HepG2 (cell line): Measurements from ENCODE around the gene RPS2. TPM values are rescaled to one million over a fixed set of nuclear protein-coding genes. Genes with fewer than 3 reads are reported as not detected.
A peak's percentile ranks its signal among the peaks of the same experiment; 100 is the strongest.

ENCODE experiments used
- ATAC-seq: fragments of 200-7000 bp; cut with Tn5 transposase; 3 replicates; pipeline ENCODE4 v1.9.1; 2020; ENCODE audit warnings: mild to moderate bottlenecking, moderate library complexity
- BruUV-seq: library from RNA; stranded (reverse); fragments of 400-500 nt; replicated peaks from 2 replicates; lab custom pipeline; 2021; lab: Mats Ljungman, UMichigan
- CTCF ChIA-PET: fragments of 300-600 bp; formaldehyde crosslinking; extraction: SDS; loops from one replicate; lab custom pipeline; 2021; ENCODE audit warnings: low total read pairs, inconsistent platforms, low intra/inter-chr PET ratio; lab: Yijun Ruan, JAX
- POLR2A ChIA-PET: fragments of 350-600 bp; sonication (Branson Sonifier 250); formaldehyde crosslinking; loops from one replicate; lab custom pipeline; 2020; ENCODE audit warnings: antibody characterized with exemption, inconsistent platforms; lab: Yijun Ruan, JAX
- DNase-seq: peaks from one replicate; pipeline ENCODE4 v3.0.0-alpha.2; 2015; ENCODE audit warnings: low spot score
- FAIRE-seq: peaks from 3 replicates; lab custom pipeline; 2011; peaks lifted over from hg19 to GRCh38; lab: Jason Lieb, UNC
- H2AFZ ChIP-seq: one replicate; pipeline ENCODE4 v1.6.1; 2011; ENCODE audit warnings: low read length, inconsistent platforms
- H3K27ac ChIP-seq: fragments of 300-600 bp; 3 replicates; pipeline ENCODE4 v1.8.0; 2011; ENCODE audit warnings: mixed run types, mild to moderate bottlenecking, mixed read lengths, low read length, inconsistent platforms; ENCODE audit not compliant: insufficient read depth; ENCODE audit errors: extremely low read length
- H3K27me3 ChIP-seq, 2 experiments: fragments of 200-600 bp in 1 of 2; 2 replicates in 1 of 2; 3 replicates in 1 of 2; pipeline versions ENCODE4 v1.6.0 to v1.8.0; 2011; ENCODE audit warnings: low read length in 2 of 2, mild to moderate bottlenecking in 2 of 2, moderate library complexity in 2 of 2, inconsistent platforms in 1 of 2; ENCODE audit not compliant: insufficient read depth in 2 of 2, control insufficient read depth in 1 of 2
- H3K36me3 ChIP-seq, 2 experiments: fragments of 200-600 bp in 1 of 2; replicated peaks in 1 of 2; 2 replicates in 1 of 2; 3 replicates in 1 of 2; pipeline versions ENCODE4 v1.5.1 to v1.8.0; 2011; ENCODE audit warnings: low read length in 2 of 2, inconsistent platforms in 1 of 2; ENCODE audit not compliant: insufficient read depth in 2 of 2, control insufficient read depth in 1 of 2
- H3K4me1 ChIP-seq: 2 replicates; pipeline ENCODE4 v1.5.1; 2012; ENCODE audit warnings: low read length, inconsistent platforms; ENCODE audit not compliant: insufficient read depth
- H3K4me2 ChIP-seq: 2 replicates; pipeline ENCODE4 v1.6.0; 2011; ENCODE audit warnings: low read depth, low read length, inconsistent platforms
- H3K4me3 ChIP-seq, 3 experiments: fragments of 200-600 bp in 1 of 3; sonication (generic), shearing (Covaris generic) in 1 of 3; replicated peaks in 1 of 3; 2 replicates each; pipeline ENCODE4 v1.5.1; 2011 to 2016; ENCODE audit warnings: low read length in 3 of 3, inconsistent platforms in 2 of 3, low read depth in 2 of 3, mild to moderate bottlenecking in 2 of 3, control low read depth in 1 of 3, mixed read lengths in 1 of 3; ENCODE audit not compliant: insufficient read depth in 1 of 3
- H3K79me2 ChIP-seq: one replicate; pipeline ENCODE4 v1.6.1; 2011; ENCODE audit warnings: low read length, inconsistent platforms; ENCODE audit not compliant: insufficient read depth
- H3K9ac ChIP-seq: 2 replicates; pipeline ENCODE4 v1.6.0; 2011; ENCODE audit warnings: mild to moderate bottlenecking, low read depth, low read length, inconsistent platforms; ENCODE audit not compliant: insufficient read depth
- H3K9me3 ChIP-seq: 2 replicates; pipeline ENCODE4 v1.5.1; 2012; ENCODE audit warnings: mild to moderate bottlenecking, low read length
- H4K20me1 ChIP-seq: 2 replicates; pipeline ENCODE4 v1.6.0; 2011; ENCODE audit warnings: inconsistent platforms, mild to moderate bottlenecking, low read length, moderate library complexity; ENCODE audit not compliant: insufficient read depth
- CENPT ChIP-seq: sonication (generic); formaldehyde crosslinking; IDR thresholded peaks from 2 replicates; pipeline ENCODE4 v1.8.0; 2022; ENCODE audit warnings: low read depth, mild to moderate bottlenecking, moderate library complexity, missing genetic modification reagents
- ELF3 ChIP-seq: IDR thresholded peaks from 2 replicates; pipeline ENCODE4 v1.6.1; 2016; ENCODE audit warnings: missing genetic modification reagents, missing compliant biosample characterization
- MAZ ChIP-seq, 2 experiments: sonication (generic) in 1 of 2; formaldehyde crosslinking in 1 of 2; IDR thresholded peaks; 2 replicates each; pipeline versions ENCODE4 v1.5.0 to v1.6.1; 2012 to 2020; ENCODE audit warnings: low read depth in 2 of 2, mild to moderate bottlenecking in 2 of 2, borderline replicate concordance in 1 of 2, improper control_type of control experiment in 1 of 2, low read length in 1 of 2, missing genetic modification reagents in 1 of 2, moderate library complexity in 1 of 2
- NR2C2 ChIP-seq: sonication (generic); formaldehyde crosslinking; IDR thresholded peaks from 2 replicates; pipeline ENCODE4 v1.4.0; 2020; ENCODE audit warnings: missing genetic modification reagents, mild to moderate bottlenecking, moderate library complexity, borderline replicate concordance
- RXRA ChIP-seq: sonication (generic); formaldehyde crosslinking; IDR thresholded peaks from 2 replicates; pipeline ENCODE4 v1.5.1; 2020; ENCODE audit warnings: missing genetic modification reagents
- SOX6 ChIP-seq, 2 experiments: fragments of 450-650 bp in 1 of 2; sonication (generic) in 1 of 2; formaldehyde crosslinking in 1 of 2; IDR thresholded peaks; 2 replicates each; pipeline versions ENCODE4 v1.4.0 to v1.6.1; 2017 to 2020; ENCODE audit warnings: antibody characterized with exemption in 1 of 2, mild to moderate bottlenecking in 1 of 2, missing genetic modification reagents in 1 of 2
- SRF ChIP-seq: IDR thresholded peaks from 2 replicates; pipeline ENCODE4 v1.6.1; 2011; ENCODE audit warnings: mild to moderate bottlenecking, low read depth, low read length, moderate library complexity
- ZBTB3 ChIP-seq: sonication (generic); formaldehyde crosslinking; IDR thresholded peaks from 2 replicates; pipeline ENCODE4 v1.4.0; 2020; ENCODE audit warnings: low read depth, mild to moderate bottlenecking, moderate library complexity, missing genetic modification reagents, borderline replicate concordance
- ZNF136 ChIP-seq: sonication (generic); formaldehyde crosslinking; IDR thresholded peaks from 2 replicates; pipeline ENCODE4 v1.8.1; 2022; ENCODE audit warnings: low read depth, mild to moderate bottlenecking, moderate library complexity, missing genetic modification reagents
- ZNF138 ChIP-seq: sonication (generic); formaldehyde crosslinking; IDR thresholded peaks from 2 replicates; pipeline ENCODE4 v1.5.0; 2020; ENCODE audit warnings: mild to moderate bottlenecking, low read depth, missing genetic modification reagents
- ZNF598 ChIP-seq: sonication (generic); formaldehyde crosslinking; IDR thresholded peaks from 2 replicates; pipeline ENCODE4 v1.5.1; 2020; ENCODE audit warnings: mild to moderate bottlenecking, missing genetic modification reagents, borderline replicate concordance
- WGBS: methylation state at CpG from one replicate; pipeline ENCODE4 v1.1.6; 2017; ENCODE audit warnings: low lambda C conversion rate; 5-methylcytosine and 5-hydroxymethylcytosine counted together
- in situ Hi-C: cut with HindIII; loops from 2 replicates; pipeline ENCODE4 v1.10.0; 2017; ENCODE audit warnings: low pct_unique_long_range_greater_than_20kb; ENCODE audit not compliant: extremely low pct_ligation_motif_present
- intact Hi-C: fragments of 100-400 bp; cut with micrococcal nuclease; formaldehyde crosslinking; loops from one replicate; pipeline ENCODE4 v1.10.0; 2022; ENCODE audit not compliant: unreplicated experiment
- polyA plus RNA-seq, 8 experiments: library from polyadenylated mRNA; depleted of rRNA in 3 of 8; stranded (reverse) in 7 of 8; unstranded in 1 of 8; fragments of >200 nt; fragmentation: Illumina TruSeq in 4 of 8; extraction: Trizol in 4 of 8; gene quantifications; 2 replicates each; pipeline versions ENCODE4 v1.2.1 to v1.2.3, GENCODE V29; 2011 to 2016; ENCODE audit warnings: low read depth in 4 of 8, missing spikeins in 1 of 8, mixed read lengths in 1 of 8; ENCODE audit not compliant: insufficient read depth in 1 of 8
- total RNA-seq, 5 experiments: library from RNA; depleted of rRNA; stranded (reverse); fragments of >200 nt; fragmentation: Illumina TruSeq; extraction: Trizol; gene quantifications; 2 replicates each; pipeline ENCODE4 v1.2.3, GENCODE V29; 2016; ENCODE audit warnings: low read depth in 1 of 5
- TF ChIP-seq, protein P1 (sequence below): sonication (generic); formaldehyde crosslinking; IDR thresholded peaks from 2 replicates; pipeline ENCODE4 v1.4.0; 2020; ENCODE audit warnings: mild to moderate bottlenecking, low read depth, missing genetic modification reagents
- TF ChIP-seq, protein P2 (sequence below): sonication (generic); formaldehyde crosslinking; IDR thresholded peaks from 2 replicates; pipeline ENCODE4 v1.4.0; 2020; ENCODE audit warnings: missing genetic modification reagents, borderline replicate concordance
- TF ChIP-seq, protein P3 (sequence below): sonication (generic); formaldehyde crosslinking; IDR thresholded peaks from 2 replicates; pipeline ENCODE4 v1.4.0; 2020; ENCODE audit warnings: mild to moderate bottlenecking, missing genetic modification reagents

Gene RPS2
- total and polyA plus RNA-seq, 2 of the 13 experiments (the other 11 are each of a cell fraction or from before 2014, with no cell fraction given), result 1,908 to 4,514 TPM

DNA sequence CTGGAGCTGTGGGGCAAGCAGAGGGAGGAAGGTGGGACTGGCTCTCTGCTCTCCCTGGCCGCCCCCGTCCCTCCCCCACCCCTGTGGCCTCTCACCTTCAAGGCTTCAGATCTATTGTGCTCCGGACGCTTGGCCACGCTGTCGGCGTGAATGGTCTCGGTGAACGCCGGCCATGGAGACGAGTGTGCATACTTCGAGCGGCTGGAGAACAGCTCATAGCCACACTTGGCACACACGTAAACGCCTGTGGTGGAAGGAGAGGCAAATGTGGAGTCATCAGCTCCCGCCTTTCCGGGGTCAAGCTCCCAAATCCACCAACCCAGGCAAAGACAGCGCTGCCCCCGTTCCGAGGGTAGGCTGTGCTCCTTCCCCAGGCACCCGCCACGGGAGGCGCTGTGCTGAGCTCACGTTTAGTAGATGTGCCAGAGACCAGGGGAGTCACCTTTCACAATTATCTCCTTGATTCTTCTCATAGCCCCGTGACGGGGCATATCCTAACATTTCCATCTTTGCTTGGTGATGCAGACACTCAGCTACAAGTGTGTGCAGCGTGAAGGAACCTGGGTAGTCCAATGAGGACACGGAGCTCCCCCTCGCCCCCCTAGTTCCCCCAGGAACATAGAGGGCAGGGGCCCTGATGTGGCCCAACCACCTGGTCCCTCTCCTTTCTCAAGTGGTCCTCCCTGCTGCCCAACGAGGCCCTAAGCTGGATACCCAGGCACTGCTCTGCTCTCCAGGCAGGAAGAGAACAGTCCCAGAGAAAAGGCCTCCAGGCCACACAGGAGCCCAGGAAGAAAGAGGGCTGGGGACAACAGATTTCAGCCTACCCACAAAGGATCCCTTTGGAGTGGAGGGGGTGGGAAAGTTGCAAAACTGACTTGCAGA is 23.2 kb downstream of the RPS2 start:
- H3K9ac ChIP-seq, result peak overlapping the region; percentile 90
- H3K9me3 ChIP-seq, result no peaks in the 10 kb centered on the region
- in situ Hi-C loops, result no loop called here
- peak overlapping the region; percentile 96 for H3K4me2 ChIP-seq
- H3K79me2 ChIP-seq, result peaks cover 26% of the 10 kb centered on the region
- peak overlapping the region; percentile 93 to 97 (median 96) for H3K4me3 ChIP-seq
- intact Hi-C loops, result loop anchor here (2.0 kb wide), 1 partner anchor 17 kb away; the partner anchor contains the start of gene NDUFB10
- no peaks in the 10 kb centered on the region; the same call in 1 of the 2 replicates for H4K20me1 ChIP-seq
- 3% methylated on average over 14 of the region's 30 CpGs for WGBS
- peaks cover 74% of the 10 kb centered on the region for H3K4me1 ChIP-seq
- CTCF ChIA-PET, result interaction anchor here (0.8 kb wide), 1 partner anchor 12 kb away, joined by 3 read pairs; no protein-coding TSS in a partner anchor
- peaks cover 7 to 24% of the 10 kb centered on the region in 2 experiments; a peak in 3 of 5 replicates for H3K36me3 ChIP-seq
- BruUV-seq, result TSS peak; percentile 83
- POLR2A ChIA-PET, result interaction anchor here (0.7 to 5.8 kb wide), 32 partner anchors 9 to 636 kb away, joined by 3 to 139 read pairs (median 6); partner anchors contain the start of genes EME2, FAHD1, GFER and HAGH
- H3K27ac ChIP-seq, result peak overlapping the region; percentile 96
- no peak overlapping the region for H2AFZ ChIP-seq
- peak; percentile 67 for ATAC-seq
- peak; percentile 85 for DNase-seq
- peaks cover 0 to 5% of the 10 kb centered on the region in 2 experiments; a peak in 1 of 5 replicates for H3K27me3 ChIP-seq
- FAIRE-seq, result peak; percentile 79
- TF ChIP-seq SRF (no peak), ZBTB3 (CRISPR knock-in tag) (no peak), ZNF138 (CRISPR knock-in tag) (0 out of 2 replicates have a peak, but pooled peaks have one; percentile 25), CENPT (no peak), SOX6 (IDR thresholded peaks at IDR 0.05) (no peak), SOX6 (CRISPR knock-in tag; IDR thresholded peaks at IDR 0.05) (no peak), NR2C2 (CRISPR knock-in tag) (peak; percentile 55; the same call in 1 of the 2 replicates), ZNF136 (CRISPR knock-in tag) (no peak), MAZ (IDR thresholded peaks at IDR 0.05; ENCODE audit: borderline replicate concordance, low read depth, low read length) (no peak; the same call in 1 of the 2 replicates), MAZ (CRISPR knock-in tag; IDR thresholded peaks at IDR 0.05; ENCODE audit: low read depth) (no peak), ZNF598 (CRISPR knock-in tag) (no peak), RXRA (CRISPR knock-in tag) (0 out of 2 replicates have a peak, but pooled peaks have one; percentile 2), ELF3 (no peak)
- TF ChIP-seq, protein P1, sequence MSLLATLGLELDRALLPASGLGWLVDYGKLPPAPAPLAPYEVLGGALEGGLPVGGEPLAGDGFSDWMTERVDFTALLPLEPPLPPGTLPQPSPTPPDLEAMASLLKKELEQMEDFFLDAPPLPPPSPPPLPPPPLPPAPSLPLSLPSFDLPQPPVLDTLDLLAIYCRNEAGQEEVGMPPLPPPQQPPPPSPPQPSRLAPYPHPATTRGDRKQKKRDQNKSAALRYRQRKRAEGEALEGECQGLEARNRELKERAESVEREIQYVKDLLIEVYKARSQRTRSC, result 0 out of 2 replicates have a peak, but pooled peaks have one; percentile 13
- TF ChIP-seq, protein P2, sequence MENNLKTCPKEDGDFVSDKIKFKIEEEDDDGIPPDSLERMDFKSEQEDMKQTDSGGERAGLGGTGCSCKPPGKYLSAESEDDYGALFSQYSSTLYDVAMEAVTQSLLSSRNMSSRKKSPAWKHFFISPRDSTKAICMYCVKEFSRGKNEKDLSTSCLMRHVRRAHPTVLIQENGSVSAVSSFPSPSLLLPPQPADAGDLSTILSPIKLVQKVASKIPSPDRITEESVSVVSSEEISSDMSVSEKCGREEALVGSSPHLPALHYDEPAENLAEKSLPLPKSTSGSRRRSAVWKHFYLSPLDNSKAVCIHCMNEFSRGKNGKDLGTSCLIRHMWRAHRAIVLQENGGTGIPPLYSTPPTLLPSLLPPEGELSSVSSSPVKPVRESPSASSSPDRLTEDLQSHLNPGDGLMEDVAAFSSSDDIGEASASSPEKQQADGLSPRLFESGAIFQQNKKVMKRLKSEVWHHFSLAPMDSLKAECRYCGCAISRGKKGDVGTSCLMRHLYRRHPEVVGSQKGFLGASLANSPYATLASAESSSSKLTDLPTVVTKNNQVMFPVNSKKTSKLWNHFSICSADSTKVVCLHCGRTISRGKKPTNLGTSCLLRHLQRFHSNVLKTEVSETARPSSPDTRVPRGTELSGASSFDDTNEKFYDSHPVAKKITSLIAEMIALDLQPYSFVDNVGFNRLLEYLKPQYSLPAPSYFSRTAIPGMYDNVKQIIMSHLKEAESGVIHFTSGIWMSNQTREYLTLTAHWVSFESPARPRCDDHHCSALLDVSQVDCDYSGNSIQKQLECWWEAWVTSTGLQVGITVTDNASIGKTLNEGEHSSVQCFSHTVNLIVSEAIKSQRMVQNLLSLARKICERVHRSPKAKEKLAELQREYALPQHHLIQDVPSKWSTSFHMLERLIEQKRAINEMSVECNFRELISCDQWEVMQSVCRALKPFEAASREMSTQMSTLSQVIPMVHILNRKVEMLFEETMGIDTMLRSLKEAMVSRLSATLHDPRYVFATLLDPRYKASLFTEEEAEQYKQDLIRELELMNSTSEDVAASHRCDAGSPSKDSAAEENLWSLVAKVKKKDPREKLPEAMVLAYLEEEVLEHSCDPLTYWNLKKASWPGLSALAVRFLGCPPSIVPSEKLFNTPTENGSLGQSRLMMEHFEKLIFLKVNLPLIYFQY (CRISPR knock-in tag), result no peak; the same call in 1 of the 2 replicates
- TF ChIP-seq, protein P3, sequence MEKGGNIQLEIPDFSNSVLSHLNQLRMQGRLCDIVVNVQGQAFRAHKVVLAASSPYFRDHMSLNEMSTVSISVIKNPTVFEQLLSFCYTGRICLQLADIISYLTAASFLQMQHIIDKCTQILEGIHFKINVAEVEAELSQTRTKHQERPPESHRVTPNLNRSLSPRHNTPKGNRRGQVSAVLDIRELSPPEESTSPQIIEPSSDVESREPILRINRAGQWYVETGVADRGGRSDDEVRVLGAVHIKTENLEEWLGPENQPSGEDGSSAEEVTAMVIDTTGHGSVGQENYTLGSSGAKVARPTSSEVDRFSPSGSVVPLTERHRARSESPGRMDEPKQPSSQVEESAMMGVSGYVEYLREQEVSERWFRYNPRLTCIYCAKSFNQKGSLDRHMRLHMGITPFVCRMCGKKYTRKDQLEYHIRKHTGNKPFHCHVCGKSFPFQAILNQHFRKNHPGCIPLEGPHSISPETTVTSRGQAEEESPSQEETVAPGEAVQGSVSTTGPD (CRISPR knock-in tag), result no peak
